ENCODE results near the gene TEPSIN.

TEPSIN gene

GRCh38 chr17:81219476-81220180 is 19.2 kb downstream of the TEPSIN start:
- DNase-seq (ENCODE audit: low spot score), result no peak

DNA sequence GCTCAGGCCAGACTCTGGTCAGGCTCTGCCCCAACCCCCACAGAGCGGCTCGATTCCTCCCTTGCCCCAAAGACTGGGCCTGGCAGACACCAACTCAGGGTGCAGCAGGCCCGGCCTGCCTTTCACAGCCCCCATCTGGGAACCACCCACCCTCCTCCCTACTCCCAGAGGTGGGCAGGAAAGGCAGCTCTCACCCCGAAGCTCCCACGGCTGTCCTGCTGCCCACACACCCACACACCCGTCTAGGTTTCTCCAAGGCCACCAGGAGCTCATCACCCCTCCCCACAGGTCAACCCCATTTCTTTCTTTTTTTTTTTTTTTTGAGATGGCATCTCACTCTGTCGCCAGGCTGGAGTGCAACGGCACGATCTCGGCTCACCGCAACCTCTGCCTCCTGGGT is 19.9 kb downstream of the TEPSIN start:
- DNase-seq (ENCODE audit: low spot score), result no peak

DNA sequence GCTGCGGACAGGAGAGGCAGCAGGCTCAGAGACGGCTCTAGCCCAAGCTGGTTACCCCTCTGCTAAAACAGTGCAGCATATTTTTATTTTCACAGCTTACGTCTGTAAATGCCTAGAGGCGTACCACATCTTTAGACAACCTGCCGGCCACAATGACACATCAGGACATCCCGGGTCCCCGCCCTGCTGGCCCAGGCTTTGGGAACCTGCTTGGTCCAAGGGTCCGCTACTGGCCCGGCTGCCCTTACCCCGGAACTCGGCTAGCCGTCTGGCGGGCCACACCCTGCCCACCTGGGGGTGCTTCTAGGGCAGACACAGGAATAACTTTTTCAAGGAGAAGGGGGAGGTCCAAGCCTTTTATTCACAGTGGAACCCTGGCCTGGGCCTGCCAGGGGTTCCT is 20.4 kb downstream of the TEPSIN start:
- no peak for DNase-seq (ENCODE audit: low spot score)

GRCh38 chr17:81217491-81217890 is 21.4 kb downstream of the TEPSIN start:
- no peak for DNase-seq (ENCODE audit: low spot score)

- no peak for DNase-seq (ENCODE audit: low spot score)
These were observed 24.9 kb downstream of the TEPSIN start for GRCh38 chr17:81213978-81214377.

DNA sequence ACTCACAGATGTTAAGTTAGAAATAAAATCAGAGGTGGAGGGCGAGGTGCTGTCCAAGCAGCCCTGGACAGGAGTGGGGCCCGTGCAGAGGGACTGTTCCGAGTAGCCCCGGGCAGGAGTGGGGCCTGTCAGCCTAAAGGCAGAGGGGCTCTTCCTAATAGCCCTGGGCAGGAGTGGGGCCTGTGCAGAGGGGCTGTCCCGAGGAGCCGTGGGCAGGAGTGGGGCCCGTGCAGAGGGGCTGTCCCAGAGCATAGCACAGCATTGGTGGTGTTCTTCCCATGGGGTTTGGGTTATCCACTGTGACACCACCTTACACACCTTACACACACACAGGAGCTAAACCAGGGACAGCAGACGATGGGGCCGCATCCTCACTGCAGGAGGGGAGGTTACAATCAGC is 26.5 kb downstream of the TEPSIN start:
- no peak for DNase-seq (ENCODE audit: low spot score)

DNA sequence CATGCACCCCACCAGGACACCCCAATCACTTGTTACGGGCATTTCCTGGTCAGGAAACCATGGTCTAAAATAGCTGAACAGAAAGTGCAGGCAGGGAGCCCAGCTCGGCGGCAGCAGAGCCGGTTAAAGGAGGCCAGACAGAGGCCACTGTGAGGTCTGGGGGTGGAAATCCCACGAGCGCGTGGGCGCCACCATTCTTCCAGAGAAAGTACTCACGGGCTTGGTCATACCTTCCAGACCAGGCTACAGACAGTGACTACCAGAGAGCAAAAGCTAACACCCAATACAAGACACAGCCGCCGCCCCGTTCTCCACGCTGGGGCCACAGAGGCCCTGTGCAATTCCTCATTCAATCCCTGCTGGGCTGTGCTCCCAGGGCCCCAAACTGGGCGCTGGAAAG is 28.0 kb downstream of the TEPSIN start:
- no peak for DNase-seq (ENCODE audit: low spot score)

DNA sequence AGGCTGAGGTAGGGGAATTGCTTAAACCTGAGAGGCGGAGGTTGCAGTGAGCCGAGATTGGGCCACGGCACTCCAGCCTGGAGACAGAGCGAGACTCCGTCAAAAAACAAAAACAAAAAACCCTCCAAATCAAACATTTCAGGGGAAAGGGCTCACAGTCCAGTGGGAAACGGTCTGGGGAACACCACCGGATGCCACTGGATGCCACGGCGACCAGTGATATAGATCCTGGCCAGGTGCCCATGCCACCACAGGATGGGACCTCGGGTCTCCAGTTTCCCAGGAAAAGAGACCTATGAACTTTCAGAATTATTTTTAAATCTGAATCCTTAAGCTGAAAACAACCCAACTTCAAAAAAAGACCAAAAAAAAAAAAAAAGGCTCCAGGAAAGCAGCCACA is 28.4 kb downstream of the TEPSIN start:
- DNase-seq (ENCODE audit: low spot score), result no peak

- no peak for DNase-seq (ENCODE audit: low spot score)
These were observed 29.7 kb downstream of the TEPSIN start for GRCh38 chr17:81209141-81209540.

DNA sequence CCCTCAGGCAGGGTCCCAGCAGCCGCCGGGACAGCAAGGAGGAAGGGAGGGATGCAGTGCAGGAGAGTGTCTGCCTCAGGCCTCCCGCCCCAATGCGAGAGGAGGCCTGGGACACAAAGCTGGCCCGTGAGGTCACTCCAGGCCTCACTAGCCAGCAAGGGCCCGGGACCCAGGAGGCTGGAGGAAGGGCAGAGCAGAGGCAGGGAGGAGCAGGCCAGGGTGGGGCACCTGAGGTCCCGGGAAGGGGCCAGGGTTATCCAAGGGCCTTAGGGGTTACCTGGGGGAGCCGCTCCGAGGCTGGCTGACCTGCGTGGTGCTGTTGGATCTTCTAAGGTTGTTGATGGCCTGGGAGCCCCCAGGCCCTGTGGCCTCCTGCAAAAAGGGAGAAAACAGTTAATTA is 30.2 kb downstream of the TEPSIN start:
- DNase-seq (ENCODE audit: low spot score), result no peak

DNA sequence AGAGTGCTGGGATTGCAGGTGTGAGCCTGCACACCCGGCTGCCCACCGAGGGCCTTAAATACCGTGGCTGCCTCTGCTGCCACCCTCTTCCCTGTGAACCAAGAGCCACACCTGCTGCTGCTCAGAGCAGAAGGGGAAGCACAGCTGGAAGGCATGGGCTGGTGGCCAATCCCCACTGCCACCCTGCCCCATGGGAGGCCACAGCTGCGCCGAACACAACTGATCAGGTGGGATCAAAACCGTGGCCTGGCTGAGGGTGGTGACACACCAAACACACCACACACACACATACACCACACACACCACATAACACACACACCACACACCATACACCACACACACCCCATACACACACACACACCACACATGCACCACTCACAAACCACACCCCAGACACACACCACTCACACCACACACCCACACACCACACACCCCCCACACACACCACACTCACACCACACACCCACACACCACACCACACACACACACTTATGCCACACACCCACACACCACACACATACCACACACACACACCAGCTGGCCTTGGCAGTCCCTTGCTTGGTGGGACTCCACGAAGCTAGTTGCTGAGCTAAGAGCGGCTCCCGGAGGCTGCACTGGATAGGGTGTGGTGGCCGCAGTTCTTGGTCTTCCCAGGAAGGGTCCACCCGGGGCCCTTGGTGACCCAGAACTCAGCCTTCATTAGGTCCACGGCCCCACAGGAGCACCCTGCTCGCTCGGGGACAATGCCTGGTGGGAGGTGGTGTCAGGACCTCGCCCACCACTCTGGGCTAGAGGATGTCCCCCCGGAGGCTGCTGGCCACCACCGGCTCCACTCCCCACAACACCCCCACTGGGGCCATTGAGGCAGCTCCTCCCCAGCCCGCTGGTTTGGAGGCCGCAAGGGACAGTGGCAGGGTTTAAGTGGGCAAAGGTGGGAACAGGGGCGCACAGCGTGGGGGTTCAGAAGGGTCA is 31.0 kb downstream of the TEPSIN start:
- DNase-seq (ENCODE audit: low spot score), result no peak

GRCh38 chr17:81206657-81207056 is 32.2 kb downstream of the TEPSIN start:
- DNase-seq (ENCODE audit: low spot score), result no peak

GRCh38 chr17:81206166-81206565 is 32.7 kb downstream of the TEPSIN start:
- no peak for DNase-seq (ENCODE audit: low spot score)

DNA sequence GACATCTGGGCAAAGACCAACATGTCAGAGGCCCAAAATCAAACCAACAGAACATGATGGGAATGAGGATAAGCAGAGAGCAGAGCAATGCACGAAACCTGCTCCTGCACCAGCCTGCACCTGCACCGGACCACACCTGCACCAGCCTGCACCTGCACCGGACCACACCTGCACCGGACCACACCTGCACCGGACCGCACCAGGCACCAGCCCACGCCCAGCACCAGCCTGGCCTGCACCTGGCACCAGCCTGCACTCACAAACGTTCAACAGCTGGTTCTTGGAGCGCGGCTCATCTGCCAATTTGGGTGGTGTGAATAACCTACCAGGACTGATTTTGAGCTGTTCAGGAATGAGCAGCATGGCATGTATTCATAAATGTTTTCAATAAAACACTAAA is 34.3 kb downstream of the TEPSIN start:
- DNase-seq (ENCODE audit: low spot score), result no peak

- DNase-seq (ENCODE audit: low spot score), result no peak
These were observed 35.7 kb downstream of the TEPSIN start for GRCh38 chr17:81203136-81203535.

- no peak for DNase-seq (ENCODE audit: low spot score)
These were observed 36.5 kb downstream of the TEPSIN start for GRCh38 chr17:81202318-81202717.

GRCh38 chr17:81200695-81201580 is 37.9 kb downstream of the TEPSIN start:
- no peak for DNase-seq (ENCODE audit: low spot score)

DNA sequence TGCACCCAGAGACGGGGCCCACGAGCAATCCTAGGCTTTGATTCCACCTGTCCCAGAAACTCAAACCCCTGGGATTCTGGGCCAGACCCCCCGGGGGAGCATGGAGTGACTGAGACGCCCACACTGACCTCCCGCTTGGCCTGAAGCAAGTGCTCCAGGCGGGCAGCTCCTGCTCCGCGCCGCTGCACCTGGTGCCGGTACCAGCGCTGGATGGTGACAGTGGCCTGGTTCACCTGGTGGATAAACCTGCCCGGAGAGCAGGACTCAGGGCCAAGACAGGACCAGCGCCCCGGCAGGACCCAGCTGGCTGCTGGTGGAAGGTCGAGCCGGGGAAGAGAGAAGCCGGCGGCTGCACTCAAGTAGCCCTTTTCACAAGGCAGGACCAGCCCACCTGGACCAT is 38.7 kb downstream of the TEPSIN start:
- DNase-seq (ENCODE audit: low spot score), result no peak

GRCh38 chr17:81199482-81199830 is 39.4 kb downstream of the TEPSIN start:
- no peak for DNase-seq (ENCODE audit: low spot score)

DNA sequence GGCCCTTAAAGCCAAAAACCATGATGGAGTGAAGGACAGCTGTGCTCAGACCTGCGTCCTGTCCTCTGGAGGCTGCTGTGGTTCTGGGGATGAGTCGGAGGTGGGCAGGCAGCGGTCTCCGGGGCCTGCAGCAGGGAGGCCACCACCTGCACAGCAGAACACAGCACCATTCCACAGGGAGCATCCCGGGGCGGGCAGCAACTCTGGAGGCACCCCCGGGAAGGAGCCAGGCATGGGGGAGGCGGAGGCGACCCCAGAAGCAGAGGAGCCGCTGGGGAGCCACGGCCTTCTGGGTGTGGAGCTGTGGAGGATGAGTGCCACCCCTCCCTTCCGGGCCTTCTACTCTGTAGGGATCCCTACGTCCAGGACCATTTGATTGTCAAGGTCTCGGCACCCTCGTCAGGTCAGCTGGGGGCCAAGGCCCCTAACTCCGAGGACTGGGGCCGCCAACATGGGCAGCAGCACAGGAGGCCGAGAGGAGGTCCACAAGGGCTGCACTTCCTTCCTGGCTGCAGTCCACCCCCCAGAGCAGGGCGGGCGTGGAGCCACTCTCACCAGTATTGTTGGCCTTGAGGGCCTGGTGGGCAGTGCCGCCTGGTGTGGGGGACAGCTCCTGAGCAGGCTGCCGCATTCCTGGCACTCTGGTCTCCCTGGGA is 39.9 kb downstream of the TEPSIN start:
- no peak for DNase-seq (ENCODE audit: low spot score)

DNA sequence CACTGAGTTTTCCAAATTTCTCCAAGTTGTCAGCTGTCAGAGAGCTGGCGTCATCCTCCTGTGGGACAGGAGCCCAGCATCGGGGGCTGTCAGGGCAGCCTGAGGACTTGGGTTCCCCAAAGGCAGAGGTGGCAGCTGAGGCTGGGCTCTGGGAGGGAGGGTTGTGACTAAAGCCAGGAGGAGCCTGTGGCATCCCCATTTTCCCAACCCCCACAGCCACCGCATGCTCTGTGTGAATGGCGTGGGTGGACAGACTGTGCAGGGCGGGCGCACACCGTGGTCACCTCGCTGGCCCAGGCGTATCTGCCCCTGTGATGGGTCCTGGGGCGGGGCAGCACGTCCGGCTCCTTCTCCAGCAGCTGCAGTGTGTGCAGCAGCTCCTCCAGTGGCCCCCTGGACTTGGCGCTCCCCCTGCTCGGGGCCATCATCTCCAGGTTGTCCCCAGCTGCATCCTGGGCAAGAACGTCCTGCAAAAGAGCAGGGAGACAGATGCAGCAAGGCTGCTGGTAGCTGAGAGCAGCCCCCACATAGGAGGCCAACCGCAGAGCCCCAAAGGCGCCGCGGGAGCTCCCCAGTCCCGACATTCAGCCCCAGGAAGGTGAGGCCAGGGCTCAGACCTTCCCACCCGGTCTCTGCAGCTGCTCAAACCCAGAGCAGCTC is 40.9 kb downstream of the TEPSIN start:
- DNase-seq (ENCODE audit: low spot score), result no peak

Measured in left forelimb (tissue), 1 donor.